NAMALWA (cell line): ENCODE results near the gene LRRC72.
A peak's percentile ranks its signal among the peaks of the same experiment; 100 is the strongest.
"Not testable (repeated sequence)": the region's sequence is repeated elsewhere in the genome, so short reads cannot be mapped to it uniquely, and the experiment has no call there.

ENCODE experiments used
- DNase-seq: peaks from one replicate; pipeline ENCODE4 v3.0.0-alpha.2; 2015; ENCODE audit warnings: low spot score

Gene LRRC72

GRCh38 chr7:16529697-16530096, 3.1 kb downstream of the LRRC72 start:
- DNase-seq = no peak

GRCh38 chr7:16531707-16532106, 5.1 kb downstream of the LRRC72 start:
- DNase-seq = no peak

- no peak for DNase-seq
Observed at GRCh38 chr7:16532272-16532671, 5.6 kb downstream of the LRRC72 start.

GRCh38 chr7:16535500-16535899, 8.9 kb downstream of the LRRC72 start:
- no peak for DNase-seq

- DNase-seq = not testable (repeated sequence)
Observed at GRCh38 chr7:16540559-16540958, 13.9 kb downstream of the LRRC72 start.

GRCh38 chr7:16542401-16542800, 15.8 kb downstream of the LRRC72 start:
- DNase-seq = no peak

GRCh38 chr7:16543456-16543855, 16.8 kb downstream of the LRRC72 start:
- no peak for DNase-seq

- no peak for DNase-seq
Observed at GRCh38 chr7:16546921-16547505, 20.4 kb downstream of the LRRC72 start.

- no peak for DNase-seq
Observed at GRCh38 chr7:16548428-16548827, 21.8 kb downstream of the LRRC72 start.

GRCh38 chr7:16550671-16551070, 24.0 kb downstream of the LRRC72 start:
- no peak for DNase-seq

GRCh38 chr7:16554518-16555236, 28.1 kb downstream of the LRRC72 start:
- no peak for DNase-seq

GRCh38 chr7:16556359-16556758, 29.7 kb downstream of the LRRC72 start:
- no peak for DNase-seq

- no peak for DNase-seq
Observed at GRCh38 chr7:16558761-16559302, 32.2 kb downstream of the LRRC72 start.

- no peak for DNase-seq
Observed at GRCh38 chr7:16559497-16560179, 33.0 kb downstream of the LRRC72 start.

GRCh38 chr7:16561943-16562342, 35.3 kb downstream of the LRRC72 start:
- no peak for DNase-seq

- no peak for DNase-seq
Observed at GRCh38 chr7:16562456-16563220, 36.0 kb downstream of the LRRC72 start.

- peak; percentile 24 for DNase-seq
Observed at GRCh38 chr7:16563281-16564022, 36.8 kb downstream of the LRRC72 start.

GRCh38 chr7:16564023-16564380, 37.4 kb downstream of the LRRC72 start:
- peak; percentile 16 for DNase-seq

- DNase-seq = peak; percentile 70
Observed at GRCh38 chr7:16564909-16565426, 38.3 kb downstream of the LRRC72 start.

- DNase-seq = no peak
Observed at GRCh38 chr7:16571941-16572340, 45.3 kb downstream of the LRRC72 start.

- no peak for DNase-seq
Observed at GRCh38 chr7:16579216-16579615, 52.6 kb downstream of the LRRC72 start.
